Left hindlimb (tissue), 1 donor: ENCODE measurements around the gene PARVA.
"Not testable (repeated sequence)": the region's sequence is repeated elsewhere in the genome, so short reads cannot be mapped to it uniquely, and the experiment has no call there.

ENCODE experiments used
- DNase-seq: peaks from one replicate; pipeline ENCODE4 v3.0.0-alpha.2; 2018

The PARVA gene

DNA sequence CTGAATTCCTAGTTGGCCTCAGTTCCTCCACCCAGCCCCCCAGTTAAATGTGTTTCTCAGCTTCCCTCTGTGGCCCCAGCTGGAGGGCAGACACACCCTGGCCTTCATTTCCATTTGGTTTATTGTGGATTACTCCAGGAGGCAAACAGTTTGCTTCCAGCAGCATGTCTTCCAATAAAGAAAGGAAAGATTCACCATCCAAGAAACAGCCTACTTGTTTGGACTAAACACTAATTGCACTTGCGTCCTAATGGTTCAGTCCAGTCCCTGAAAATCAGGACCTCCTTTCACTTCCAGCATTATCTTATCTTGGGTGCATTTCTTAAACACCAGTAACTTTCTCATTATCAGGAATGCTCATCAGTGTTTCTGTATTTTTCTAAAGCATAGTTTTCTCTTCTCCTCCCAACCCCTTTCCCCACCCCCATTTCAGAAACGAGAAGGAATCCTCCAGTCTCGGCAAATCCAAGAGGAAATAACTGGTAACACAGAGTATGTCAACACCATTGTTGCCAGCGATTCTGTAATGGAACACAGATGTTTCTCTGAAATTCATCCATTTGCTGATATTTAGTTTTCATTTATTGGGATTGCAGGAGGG, 130.9 kb downstream of the PARVA start:
- peak; percentile 57 for DNase-seq

DNA sequence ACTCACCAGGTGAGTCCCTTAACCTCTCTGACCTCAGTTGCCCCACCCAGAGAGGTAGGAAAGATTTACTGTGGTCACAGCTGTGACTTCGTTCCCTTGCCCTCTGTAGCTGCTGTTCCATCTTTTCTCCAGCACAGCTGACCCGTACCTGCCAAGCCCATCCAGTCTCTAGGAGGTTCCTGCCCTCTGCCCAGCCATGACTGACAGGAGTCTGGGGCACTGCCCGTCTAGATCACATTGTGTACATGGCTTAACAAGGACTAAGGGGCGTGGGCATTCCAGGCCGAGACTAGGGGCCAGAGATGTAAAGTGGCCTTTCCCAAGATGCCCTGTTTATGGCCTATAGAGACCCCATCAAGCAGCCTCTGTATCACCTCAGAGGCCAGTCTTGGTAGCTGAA, 132.0 kb downstream of the PARVA start:
- DNase-seq, result no peak

DNA sequence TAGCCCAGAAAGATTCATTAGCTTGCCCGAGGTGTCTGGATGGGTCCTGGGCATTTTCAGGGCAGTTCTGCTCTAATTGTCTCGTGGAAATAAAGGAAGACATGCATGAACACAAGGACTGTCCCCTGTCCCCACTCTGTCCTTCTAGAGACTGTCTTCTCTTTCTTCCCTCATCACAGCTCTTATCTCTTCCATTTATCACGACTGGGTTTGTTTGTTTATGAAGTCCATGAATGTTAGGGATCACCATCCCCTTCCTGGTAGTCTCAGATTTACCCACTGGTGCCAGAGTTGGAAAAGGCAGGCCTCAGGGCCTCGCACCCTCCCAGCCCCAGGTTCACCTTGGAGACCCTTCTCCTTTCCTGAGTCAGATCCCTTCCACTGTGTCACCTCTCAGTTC, 134.8 kb downstream of the PARVA start:
- no peak for DNase-seq

DNA sequence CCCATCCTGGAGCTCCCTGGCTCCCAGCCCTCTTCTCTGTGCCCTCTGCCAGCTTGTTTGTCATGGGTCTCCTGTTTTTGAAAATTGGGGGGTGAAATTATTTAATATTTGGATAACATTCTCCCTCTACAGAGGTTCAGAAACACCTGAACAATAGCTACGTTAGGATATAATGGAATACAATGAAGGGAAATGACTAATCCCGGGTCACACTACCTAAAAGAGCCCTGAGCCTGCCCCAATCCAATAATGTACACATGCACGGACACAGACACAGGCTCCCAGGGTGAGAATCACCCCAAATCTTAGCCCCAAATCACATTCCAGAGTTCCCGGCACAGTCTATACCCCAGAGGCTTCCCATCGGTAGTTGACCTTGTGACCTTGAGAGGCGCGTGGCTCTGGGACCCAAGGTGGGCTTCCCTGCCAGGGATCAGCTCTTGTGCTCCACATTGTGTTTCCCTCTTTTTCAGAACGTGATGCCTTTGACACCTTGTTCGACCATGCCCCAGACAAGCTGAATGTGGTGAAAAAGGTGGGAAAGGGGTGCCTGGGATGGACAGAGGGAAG, 135.5 kb downstream of the PARVA start:
- no peak for DNase-seq

DNA sequence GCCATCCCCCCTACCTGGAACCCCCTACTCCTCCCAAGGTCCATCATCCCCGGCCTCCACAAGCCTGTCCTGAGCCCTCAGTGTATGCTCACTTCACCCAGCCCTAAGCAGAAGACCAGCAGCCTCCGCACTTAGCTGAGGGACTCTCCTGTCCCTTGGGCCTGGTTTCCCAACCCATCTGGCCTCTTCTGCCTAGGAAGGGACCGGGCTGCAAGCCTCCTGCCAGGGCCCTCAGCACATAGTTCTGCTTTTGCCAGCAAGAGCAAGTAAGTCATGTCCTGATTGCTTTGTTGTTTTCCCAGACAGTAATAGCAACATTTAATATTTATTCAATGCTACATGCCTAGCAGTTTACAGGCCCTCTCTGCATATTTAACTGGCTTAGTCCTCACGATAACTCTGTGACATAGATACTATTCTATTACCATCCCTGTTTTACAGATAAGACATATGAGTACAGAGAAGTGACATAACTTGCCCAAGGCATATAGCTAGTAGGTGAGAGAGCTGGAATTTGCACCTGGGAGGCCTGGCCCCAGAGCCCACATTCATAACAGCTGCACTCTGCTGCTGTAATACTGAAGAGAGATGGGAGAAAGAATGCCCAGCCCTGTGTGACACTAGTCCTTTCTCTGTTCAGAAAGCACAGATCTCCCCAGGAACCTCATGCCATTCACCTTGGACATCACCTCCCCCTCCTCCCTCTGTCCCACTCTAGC, 139.2 kb downstream of the PARVA start:
- DNase-seq, result no peak

DNA sequence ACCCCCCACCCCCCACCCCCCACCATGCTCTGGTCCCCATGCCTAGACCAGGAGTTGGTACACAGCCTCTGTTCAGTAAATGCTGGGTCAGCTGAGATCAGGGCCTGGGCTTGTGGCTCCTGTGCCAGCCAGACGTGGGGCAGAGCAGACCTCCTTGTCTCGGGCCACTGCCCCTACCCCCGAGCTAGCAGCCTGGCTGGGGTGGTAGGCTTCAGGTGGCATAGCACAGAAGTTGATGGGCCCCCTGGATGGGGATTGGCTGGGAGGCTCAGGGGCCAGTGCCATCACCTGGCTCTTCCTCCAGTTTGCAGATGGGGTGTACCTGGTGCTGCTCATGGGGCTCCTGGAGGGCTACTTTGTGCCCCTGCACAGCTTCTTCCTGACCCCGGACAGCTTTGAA, 139.9 kb downstream of the PARVA start:
- DNase-seq, result no peak

DNA sequence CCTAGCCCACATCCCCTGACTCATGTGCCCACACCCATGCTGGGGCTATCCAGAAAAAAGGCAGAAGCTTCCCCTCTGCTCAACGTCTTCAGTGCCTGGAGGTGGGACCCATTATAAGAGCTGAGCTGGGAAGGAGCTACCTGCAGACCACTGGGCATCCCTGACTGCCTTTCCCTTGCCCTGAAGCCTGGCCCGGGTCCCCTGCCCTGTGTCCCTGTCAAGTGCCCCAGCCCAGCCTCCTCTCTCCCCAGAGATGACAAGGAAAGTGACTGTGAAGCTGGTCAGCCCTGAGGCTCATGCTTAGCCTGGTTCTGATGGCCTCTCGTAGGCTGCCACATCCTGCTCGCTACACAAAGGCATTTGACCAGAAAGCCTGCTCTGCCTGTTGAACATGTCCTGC, 140.4 kb downstream of the PARVA start:
- no peak for DNase-seq

DNA sequence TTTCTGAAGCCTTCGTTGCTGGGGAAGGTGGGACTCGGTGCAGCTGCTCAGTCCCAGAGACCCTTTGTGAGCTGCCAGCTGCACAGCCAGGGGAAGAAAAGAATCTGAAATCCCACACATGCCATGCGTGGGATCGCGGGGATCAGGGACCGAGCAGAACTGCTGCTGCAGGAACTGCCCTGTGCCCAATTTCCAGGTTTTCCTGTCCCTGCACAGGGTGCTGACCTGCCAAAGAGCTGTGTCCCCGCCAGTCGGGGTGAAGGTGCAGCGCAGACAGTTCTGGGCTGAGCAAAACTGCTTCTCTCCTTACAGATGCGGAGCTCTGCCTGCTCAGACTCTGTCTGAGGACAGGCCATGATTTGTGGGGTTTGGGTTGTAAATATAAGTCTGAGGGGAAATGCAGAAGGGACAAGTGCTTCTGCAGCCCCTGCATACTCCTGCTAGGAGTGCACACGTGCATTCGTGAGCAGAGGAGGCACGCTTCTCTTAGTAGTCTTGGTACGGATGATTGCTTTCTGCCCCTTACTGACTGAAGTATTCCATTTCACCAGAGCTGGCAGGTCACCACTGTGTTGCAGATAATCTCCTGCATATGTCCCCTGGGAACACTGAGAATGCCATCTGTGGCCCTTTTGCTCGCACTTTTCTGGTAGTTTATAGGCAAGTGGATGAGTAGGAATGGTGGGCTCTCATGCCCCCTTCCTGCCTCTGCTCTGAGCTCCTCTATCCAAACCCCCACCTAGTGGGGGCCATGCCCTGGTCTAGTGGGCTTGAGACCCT, 141.4 kb downstream of the PARVA start:
- no peak for DNase-seq

DNA sequence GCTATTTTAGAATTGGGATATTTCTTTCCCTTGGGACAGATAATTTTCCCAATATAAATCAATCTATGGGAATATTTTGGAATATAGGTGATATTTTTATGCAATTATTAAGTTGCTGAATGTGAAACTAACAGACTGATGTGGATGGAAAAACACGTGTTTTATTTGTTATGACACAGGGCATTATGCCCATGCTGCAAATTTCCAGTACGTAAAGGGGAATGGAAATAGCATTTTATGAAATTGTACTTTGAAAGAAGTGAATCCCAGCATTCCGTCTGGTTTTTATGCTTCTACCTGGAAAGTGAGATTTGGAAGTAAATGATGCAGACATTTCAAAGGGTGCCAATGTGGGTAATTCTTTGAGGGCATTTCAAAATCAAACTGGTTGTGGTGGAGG, 142.7 kb downstream of the PARVA start:
- no peak for DNase-seq

DNA sequence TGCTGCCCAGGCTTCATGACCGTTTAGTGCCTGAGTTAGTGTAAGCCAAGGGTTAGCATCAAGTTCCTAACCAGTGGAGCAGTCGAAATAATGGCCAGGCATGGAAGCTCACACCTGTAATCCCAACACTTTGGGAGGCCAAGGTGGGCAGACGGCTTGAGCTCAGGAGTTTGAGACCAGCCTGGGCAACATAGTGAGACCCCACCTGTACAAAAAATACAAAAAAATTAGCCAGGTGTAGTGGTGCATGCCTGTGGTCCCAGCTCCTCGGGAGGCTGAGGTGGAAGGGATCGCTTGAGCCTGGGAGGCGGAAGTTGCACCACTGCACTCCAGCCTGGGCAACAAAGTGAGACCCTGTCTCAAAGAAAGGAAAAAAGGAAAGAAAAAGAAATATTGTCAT, 143.2 kb downstream of the PARVA start:
- not testable (repeated sequence) for DNase-seq

DNA sequence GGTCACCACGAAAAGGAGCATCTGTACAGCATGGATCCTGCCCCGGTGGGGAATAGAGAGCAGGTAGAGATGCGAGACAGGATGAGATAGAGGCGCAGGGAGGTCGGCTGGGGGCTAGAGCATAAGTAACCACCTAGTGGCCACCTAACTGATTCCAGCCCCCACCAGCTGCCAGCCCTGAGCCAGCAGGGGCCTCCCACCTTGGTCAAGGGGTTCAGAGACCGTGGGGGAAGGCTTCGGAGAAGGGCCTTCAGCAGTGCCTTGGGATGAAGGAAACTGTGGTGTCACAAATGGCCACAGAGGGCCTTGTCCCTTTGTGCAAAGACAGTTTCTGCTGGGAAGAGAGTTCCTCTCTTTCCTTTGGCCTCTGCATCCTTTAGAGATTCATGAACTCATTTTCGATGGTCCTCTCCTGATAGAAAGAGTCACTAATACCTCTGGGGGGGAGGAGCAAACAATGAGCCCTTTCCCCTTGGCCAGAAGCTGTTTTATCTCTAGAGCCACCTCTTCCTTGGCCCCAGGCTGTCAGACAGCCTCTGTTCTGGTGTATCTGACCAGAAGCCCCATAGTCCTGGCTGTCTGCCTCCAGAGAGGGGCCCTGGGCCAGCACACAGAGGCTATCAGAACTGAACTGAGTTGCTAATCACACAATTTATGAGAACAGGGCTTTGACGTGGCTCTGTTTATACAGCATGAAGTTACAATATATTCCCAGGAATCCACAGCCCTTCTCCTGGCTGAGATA, 146.0 kb downstream of the PARVA start:
- no peak for DNase-seq

DNA sequence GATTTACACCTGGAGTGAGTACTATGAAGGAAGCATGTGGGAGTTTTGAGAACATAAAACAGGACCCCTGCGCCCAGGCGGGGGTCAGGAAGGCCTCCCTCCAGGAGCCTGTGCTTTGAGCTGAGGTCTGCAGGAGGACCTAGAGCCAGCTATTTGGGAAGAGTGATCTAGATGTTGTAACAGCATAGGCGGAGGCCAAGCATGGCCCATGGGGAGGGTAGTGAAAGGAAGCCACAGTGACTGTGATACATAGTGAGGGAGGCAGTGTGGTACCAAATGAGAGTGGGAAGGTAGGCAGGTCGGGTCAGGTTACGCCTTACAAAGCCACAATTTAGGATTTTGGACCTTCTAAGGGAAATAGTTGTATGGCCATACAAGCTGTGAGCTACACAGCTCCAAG, 147.5 kb downstream of the PARVA start:
- no peak for DNase-seq

DNA sequence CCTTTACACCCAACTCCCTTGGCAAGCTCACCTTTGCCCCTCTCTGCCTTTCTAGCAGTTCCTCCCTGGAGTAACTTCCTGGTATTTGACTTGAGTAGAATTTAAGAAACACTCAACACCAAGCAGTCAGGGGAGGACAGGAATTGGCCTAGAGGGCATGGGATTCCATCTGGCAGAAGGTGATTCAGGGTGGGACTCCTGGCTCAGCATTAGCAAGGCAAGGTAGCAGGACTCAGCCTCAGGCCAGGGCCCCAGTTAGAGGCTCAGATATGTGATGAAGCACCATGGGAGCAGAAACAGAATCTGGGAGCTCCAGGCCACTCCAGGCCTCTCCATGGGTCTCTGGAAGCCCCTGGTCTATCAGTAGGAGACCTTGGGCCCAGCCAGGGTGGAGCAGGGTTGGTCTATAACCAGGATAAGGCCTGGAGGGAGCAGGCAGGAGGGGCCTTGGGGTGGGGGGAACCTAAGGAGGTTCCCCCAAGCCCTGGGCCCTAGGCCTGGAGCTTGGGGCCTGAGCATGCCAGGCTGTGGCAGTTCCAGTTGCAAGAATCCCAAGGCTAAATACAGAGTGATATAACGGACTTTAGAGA, 148.2 kb downstream of the PARVA start:
- DNase-seq, result no peak

DNA sequence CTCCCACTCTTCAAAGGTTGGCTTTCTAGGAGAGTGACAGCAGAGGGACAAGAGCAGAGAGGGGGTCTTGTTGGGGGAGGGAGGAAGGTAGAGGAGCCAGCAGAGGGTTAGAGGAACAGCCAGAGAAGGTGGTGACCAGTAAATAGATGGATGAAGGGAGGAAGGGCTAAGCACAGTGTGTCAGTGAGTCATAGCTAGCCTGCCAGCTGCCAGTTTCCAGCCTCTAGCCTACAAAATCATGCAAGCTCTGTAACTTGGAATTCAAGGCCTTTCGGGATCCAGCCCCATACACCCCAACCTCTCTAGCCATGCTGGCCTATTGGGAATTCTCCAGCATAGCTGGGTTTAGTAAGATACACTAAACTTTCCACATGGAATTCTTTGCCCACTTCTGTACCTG, 149.4 kb downstream of the PARVA start:
- no peak for DNase-seq

DNA sequence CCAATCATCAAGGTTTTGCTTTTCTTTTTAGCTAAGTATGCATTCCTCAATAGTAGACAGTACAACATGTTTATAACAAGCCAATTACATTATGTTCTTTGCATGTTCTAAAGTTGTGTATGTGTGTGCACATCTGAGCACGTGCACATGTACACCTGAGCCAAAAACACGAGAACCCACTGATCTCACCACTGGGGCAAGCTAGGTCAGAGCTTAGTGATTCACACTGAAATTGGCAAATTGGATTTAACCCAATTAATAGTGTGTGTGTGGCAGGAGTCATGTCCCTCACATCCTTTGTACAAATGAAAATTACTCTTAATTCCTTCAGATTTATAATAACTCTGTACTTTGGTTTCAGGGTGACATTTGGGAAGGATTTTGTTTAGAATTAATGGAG, 151.1 kb downstream of the PARVA start:
- DNase-seq, result no peak

DNA sequence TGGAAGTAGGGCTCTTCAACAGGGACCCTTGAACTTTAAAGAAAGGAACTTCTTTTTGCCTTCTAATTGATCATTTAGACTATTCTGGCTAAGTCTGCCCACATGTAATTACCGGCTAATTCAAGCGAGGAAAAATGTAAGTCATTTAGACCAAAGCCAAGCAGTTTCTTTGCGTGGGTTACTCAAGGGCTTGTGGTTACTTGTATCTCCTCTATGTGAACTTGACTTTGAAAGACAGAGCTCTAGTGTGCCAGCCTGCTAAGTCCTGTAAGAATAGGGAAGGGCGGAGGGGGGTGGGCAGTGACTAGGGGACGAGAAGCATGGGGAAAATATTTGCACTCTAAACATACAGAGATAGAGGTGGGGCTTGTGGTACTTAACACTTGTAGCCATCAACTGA, 151.7 kb downstream of the PARVA start:
- no peak for DNase-seq

DNA sequence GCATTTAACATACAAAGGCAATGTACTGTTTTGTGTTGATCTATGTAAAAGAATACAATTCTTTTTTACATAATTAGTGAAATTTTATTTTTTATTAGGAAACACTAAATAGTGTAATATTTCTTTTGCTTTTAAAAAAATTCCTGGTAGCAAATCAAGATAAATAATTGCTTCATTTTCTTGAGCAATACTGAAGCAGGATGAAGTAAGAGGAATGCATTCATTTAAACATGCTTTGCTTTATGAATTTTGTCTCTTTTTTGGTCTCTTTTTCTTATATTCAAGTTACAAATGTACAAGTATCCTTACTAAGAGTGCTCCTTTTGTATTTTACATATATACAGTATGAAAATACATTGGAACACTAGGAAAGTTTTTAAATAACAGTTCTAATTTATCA, 152.4 kb downstream of the PARVA start:
- no peak for DNase-seq

DNA sequence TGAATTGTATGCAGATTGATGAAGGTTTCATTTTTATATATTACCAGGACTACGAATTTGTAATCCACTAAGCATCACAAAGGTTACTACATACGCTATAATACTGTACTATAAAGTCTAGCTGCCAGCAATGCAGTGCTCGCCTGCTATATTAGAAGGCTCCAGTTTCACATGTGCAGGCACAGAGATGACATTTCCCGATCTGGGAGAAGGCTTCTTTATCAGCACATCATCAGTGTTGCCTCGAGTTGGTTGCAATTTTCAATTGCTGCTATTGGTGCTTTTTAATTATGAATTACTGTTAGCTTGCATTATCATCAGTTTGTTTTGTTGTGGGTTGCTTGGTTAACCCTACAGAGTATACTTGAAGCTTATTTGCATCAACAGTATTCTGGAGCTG, 153.6 kb downstream of the PARVA start:
- no peak for DNase-seq

DNA sequence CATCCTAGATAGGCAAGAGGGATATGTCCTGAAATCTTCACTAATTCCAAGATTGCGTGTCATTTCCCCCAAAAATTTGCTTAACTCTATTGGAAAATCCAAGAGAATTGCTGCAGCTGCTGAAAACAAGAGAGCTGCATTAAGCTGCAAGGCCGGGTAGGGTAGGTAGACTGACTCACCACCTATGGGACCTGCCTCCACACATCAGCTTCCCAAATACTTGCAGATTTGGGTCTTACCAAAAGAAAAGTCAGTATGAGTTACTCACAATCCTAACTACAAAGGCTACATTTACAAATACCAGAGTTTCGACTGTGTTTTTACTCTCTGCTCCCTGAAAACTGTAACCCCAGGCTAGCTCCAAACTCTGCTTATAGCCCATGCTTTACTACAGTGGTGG, 154.3 kb downstream of the PARVA start:
- DNase-seq, result no peak

DNA sequence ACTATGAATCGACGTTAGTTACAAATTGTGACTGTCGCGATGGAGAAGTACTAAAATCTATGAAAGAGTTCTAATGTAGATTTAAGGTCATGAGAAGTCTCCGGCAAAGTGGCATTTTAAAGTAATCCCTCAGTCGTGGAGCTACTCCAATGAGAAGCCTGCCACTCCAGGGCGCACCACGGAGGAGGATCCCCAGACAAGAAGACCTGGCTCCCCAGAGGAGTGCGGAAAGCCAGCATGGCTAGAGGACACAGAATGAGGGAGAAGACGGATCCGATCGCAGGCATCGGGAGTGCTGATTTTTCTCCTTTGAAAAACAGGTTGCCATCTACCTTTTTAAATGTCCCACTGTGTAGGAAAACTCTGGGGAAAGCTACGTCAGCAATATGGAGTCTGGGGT, 155.2 kb downstream of the PARVA start:
- DNase-seq, result no peak

DNA sequence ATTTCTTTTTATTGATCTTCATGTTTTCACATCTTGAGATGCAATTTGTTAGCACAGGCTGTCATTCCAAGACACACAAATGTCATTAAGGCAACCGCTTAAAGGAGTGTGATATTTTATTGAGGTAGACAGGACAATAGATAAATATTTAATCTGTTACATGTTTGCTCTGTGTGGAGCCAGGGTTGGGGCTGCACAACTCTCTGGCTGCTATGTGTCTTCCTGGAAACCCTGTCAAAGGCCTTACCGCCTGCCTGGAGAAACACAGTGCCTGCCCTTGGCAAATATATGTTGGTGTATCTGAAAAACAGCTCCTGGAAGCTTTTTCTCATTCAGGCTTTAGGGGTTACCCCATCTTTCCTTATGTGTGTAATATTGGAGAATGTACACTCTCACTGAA, 157.2 kb downstream of the PARVA start:
- no peak for DNase-seq

DNA sequence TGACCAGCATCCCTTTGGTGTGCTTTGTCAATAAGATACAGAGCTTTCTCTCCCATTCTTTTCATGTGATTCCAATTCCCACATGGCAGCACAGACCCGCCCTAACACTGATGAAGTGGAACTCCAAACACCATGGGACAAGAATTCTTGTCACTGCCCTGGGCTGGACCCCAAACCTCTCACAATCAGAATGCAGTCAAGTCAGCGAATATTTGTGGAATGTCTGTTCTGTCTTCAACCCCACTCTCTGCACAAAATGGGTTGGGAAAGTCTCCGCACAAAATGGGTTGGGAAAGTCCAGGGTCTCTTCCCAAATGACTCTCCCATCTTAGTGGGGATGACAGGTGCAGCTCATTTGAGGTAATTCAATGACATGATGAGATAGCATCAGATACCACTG, 157.9 kb downstream of the PARVA start:
- no peak for DNase-seq

DNA sequence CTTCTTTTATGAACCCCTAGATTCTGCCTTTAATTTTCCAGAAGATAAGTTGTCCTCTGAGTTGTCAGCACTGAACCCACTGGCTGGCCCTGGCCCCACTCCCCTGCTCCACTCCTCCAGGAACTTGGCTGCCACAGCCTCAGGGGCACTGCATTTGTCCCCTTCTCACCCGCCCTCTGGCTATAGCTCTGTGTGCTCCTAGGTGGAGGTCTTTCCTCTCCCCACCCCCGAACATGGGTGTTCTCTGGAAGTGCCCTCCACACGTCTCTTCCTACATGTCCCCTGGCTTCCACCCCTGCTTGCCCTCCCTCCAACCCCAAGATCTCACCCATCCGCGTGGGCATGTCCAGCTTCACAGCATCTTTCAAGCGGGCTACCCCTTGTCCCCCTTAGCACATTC, 159.2 kb downstream of the PARVA start:
- no peak for DNase-seq
